Ascending aorta (tissue), 2 donors: ENCODE measurements around the gene MAGEB6. TPM values are rescaled to one million over a fixed set of nuclear protein-coding genes. Genes with fewer than 3 reads are reported as not detected.
"Not testable (repeated sequence)": the region's sequence is repeated elsewhere in the genome, so short reads cannot be mapped to it uniquely, and the experiment has no call there.

Experiments
- DNase-seq, 2 donors: peaks; one replicate each; pipeline ENCODE4 v3.0.0-alpha.2; 2019; ENCODE audit warnings: low spot score in 2 of 2
- H3K27ac ChIP-seq, 2 donors: fragments of 200-600 bp; sonication (generic); one replicate each; pipeline ENCODE4 v1.5.1; 2016 to 2017; ENCODE audit warnings: mild to moderate bottlenecking in 1 of 2
- H3K27me3 ChIP-seq: fragments of 200-600 bp; sonication (generic); one replicate; pipeline ENCODE4 v1.5.1; 2017
- H3K36me3 ChIP-seq, 2 donors: fragments of 200-600 bp; sonication (generic); one replicate each; pipeline ENCODE4 v1.5.1; 2016
- H3K4me1 ChIP-seq, 2 donors: fragments of 200-600 bp; sonication (generic); one replicate each; pipeline ENCODE4 v1.5.1; 2016 to 2017; ENCODE audit warnings: mild to moderate bottlenecking in 1 of 2
- H3K4me3 ChIP-seq, 2 donors: fragments of 200-600 bp; sonication (generic); one replicate each; pipeline ENCODE4 v1.5.1; 2016 to 2017; ENCODE audit warnings: mild to moderate bottlenecking in 1 of 2
- H3K9me3 ChIP-seq, 2 donors: fragments of 200-600 bp; sonication (generic); one replicate each; pipeline ENCODE4 v1.5.1; 2016
- CTCF ChIP-seq, 3 experiments: fragments of 200-600 bp in 2 of 3; fragments of 450-650 bp in 1 of 3; sonication (generic) in 2 of 3; IDR thresholded peaks; one replicate each; pipeline ENCODE4 v1.5.1; 2016 to 2019; ENCODE audit warnings: antibody characterized with exemption in 3 of 3, mild to moderate bottlenecking in 1 of 3, moderate library complexity in 1 of 3
- intact Hi-C: fragments of 100-400 bp; cut with DNase I; formaldehyde crosslinking; loops from one replicate; pipeline ENCODE4 v1.15.1; 2023
- total RNA-seq: library from RNA; depleted of rRNA; stranded (reverse); fragments of >200 nt; gene quantifications from one replicate; pipeline ENCODE4 v1.1.0, GENCODE V29; 2016

MAGEB6 gene, protein sequence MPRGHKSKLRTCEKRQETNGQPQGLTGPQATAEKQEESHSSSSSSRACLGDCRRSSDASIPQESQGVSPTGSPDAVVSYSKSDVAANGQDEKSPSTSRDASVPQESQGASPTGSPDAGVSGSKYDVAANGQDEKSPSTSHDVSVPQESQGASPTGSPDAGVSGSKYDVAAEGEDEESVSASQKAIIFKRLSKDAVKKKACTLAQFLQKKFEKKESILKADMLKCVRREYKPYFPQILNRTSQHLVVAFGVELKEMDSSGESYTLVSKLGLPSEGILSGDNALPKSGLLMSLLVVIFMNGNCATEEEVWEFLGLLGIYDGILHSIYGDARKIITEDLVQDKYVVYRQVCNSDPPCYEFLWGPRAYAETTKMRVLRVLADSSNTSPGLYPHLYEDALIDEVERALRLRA
- not detected for total RNA-seq

DNA sequence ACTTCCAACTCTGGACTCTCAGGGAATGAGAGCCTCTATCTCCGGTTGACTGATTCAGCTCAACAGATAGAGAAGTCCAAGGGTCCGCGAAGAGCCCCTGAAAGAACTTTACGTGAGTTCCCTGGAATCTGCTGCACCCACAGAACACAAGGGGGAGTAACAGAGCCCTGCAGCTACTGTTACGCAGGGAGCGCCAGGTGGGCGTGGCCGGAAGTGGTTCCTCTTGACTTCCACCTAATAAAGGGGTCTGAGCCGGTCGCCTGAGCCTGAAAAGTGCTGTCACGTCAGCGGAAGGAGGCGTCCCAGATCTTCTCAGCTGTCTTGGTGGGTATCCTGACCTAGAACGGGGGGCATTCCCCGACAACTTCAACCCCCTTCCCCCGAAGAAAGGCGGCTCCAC is at the start of gene MAGEB6:
Gene MAGEB6 (plus strand): TSS at position 237 of the 400 bp plus-strand sequence. CDS start 1,407 bp downstream, outside the sequence.
- H3K4me3 ChIP-seq, result no peak within 1 kb of the TSS
- no peak for DNase-seq
- no peaks in the 10 kb centered on the region for H3K27me3 ChIP-seq
- intact Hi-C loops, result no loop called here
- no peaks in the 10 kb centered on the region for H3K36me3 ChIP-seq
- no peaks in the 10 kb centered on the region for H3K9me3 ChIP-seq
- no peak within 1 kb of the TSS for H3K27ac ChIP-seq
- no peaks in the 10 kb centered on the region for H3K4me1 ChIP-seq
- no peak for TF ChIP-seq CTCF (IDR thresholded peaks at IDR 0.05)

- TF ChIP-seq CTCF (IDR thresholded peaks at IDR 0.05), result no peak
- no peaks in the 10 kb centered on the region for H3K36me3 ChIP-seq
- intact Hi-C loops, result no loop called here
- H3K27ac ChIP-seq, result no peak overlapping the region
- H3K4me3 ChIP-seq, result no peak overlapping the region
- no peaks in the 10 kb centered on the region for H3K27me3 ChIP-seq
- H3K4me1 ChIP-seq, result no peaks in the 10 kb centered on the region
- H3K9me3 ChIP-seq, result no peaks in the 10 kb centered on the region
- no peak for DNase-seq
Measured at GRCh38 chrX:26146024-26146423, 46.2 kb upstream of the MAGEB6 start.

DNA sequence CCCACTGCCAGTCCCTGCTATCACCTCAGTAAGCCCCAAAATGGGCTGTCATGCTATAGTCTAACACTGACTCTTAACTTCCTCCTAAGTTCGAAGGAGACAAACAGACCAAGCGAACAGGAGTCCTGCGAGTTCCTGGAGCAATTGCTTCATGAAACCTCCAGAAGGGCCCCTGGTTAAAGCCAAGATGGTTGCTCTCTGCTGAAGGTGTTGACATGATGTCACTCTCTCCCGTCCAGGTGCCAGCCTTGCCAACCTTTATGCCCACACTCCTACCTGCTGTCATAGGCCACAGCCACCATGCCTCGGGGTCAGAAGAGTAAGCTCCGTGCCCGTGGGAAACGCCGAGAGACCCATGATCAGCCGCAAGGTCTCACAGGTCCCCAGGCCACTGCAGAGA is 31.9 kb upstream of the MAGEB6 start, which contains the start of gene MAGEB6B:
Gene MAGEB6B (plus strand): TSS at position 301 of the 400 bp plus-strand sequence. CDS start 0 bp downstream, at position 301.
- no peak for DNase-seq
- no peaks in the 10 kb centered on the region for H3K36me3 ChIP-seq
- no peak within 1 kb of the TSS for H3K4me3 ChIP-seq
- intact Hi-C loops, result no loop called here
- no peaks in the 10 kb centered on the region for H3K4me1 ChIP-seq
- no peak within 1 kb of the TSS for H3K27ac ChIP-seq
- H3K9me3 ChIP-seq, result no peaks in the 10 kb centered on the region
- H3K27me3 ChIP-seq, result no peaks in the 10 kb centered on the region
- TF ChIP-seq CTCF (IDR thresholded peaks at IDR 0.05), result no peak

- DNase-seq, result no peak
- no peaks in the 10 kb centered on the region for H3K4me1 ChIP-seq
- intact Hi-C loops, result no loop called here
- no peaks in the 10 kb centered on the region for H3K36me3 ChIP-seq
- H3K9me3 ChIP-seq, result no peaks in the 10 kb centered on the region
- no peak overlapping the region for H3K4me3 ChIP-seq
- no peak for TF ChIP-seq CTCF (IDR thresholded peaks at IDR 0.05)
- H3K27me3 ChIP-seq, result no peaks in the 10 kb centered on the region
- no peak overlapping the region for H3K27ac ChIP-seq
Measured at GRCh38 chrX:26203561-26203960, 11.3 kb downstream of the MAGEB6 start.

- H3K36me3 ChIP-seq, H3K27ac ChIP-seq, intact Hi-C loops, H3K4me1 ChIP-seq, H3K4me3 ChIP-seq, H3K9me3 ChIP-seq, H3K27me3 ChIP-seq, DNase-seq: not testable (repeated sequence)
Measured at GRCh38 chrX:26204717-26205116, 12.5 kb downstream of the MAGEB6 start.

DNA sequence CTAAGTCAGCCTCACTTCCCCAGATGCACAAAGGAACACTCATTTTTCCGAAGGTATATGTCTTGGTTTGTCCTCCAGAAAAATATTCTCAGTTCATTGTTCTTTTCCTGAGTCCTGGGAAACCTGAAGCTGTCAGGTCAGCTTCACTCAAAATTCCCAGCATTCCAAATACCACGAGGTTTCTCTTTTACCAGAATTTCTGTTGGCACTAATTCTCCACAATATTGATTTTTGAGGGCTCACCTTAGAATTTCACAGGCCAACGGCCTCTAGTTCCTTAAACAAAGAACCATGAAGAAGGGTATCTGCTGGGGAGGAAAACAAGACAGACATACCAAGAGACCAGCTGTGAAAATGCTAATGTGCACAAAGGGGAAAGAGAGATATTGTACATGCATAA is 15.8 kb downstream of the MAGEB6 start:
- intact Hi-C loops, result no loop called here
- H3K4me3 ChIP-seq, result no peak overlapping the region
- no peaks in the 10 kb centered on the region for H3K9me3 ChIP-seq
- no peaks in the 10 kb centered on the region for H3K4me1 ChIP-seq
- no peak overlapping the region for H3K27ac ChIP-seq
- no peaks in the 10 kb centered on the region for H3K36me3 ChIP-seq
- H3K27me3 ChIP-seq, result no peaks in the 10 kb centered on the region
- no peak for DNase-seq
- TF ChIP-seq CTCF (IDR thresholded peaks at IDR 0.05), result no peak
